Stimulated activated CD8-positive, alpha-beta memory T cell treated with anti-CD3 and anti-CD28 coated beads, Interleukin-15, amount 100 ng/mL, for 1 hour (primary cell): Measurements from ENCODE around the gene CAMKMT.

Source experiments
- DNase-seq: peaks from one replicate; pipeline ENCODE4 v3.0.0-alpha.2; 2020; ENCODE audit warnings: low read depth

The CAMKMT gene

GRCh38 chr2:44744961-44745892 lies 383.5 kb downstream of the CAMKMT start:
- no peak for DNase-seq

GRCh38 chr2:44745922-44746766 lies 384.4 kb downstream of the CAMKMT start:
- DNase-seq: no peak

- DNase-seq: no peak
Measured at GRCh38 chr2:44746856-44747615, 385.3 kb downstream of the CAMKMT start.

- no peak for DNase-seq
Measured at GRCh38 chr2:44747794-44748193, 386.0 kb downstream of the CAMKMT start.

GRCh38 chr2:44751754-44752479 lies 390.2 kb downstream of the CAMKMT start:
- DNase-seq: no peak

- no peak for DNase-seq
Measured at GRCh38 chr2:44752761-44753160, 391.0 kb downstream of the CAMKMT start.

- no peak for DNase-seq
Measured at GRCh38 chr2:44753552-44754285, 392.0 kb downstream of the CAMKMT start.

- DNase-seq: no peak
Measured at GRCh38 chr2:44758591-44758990, 396.8 kb downstream of the CAMKMT start.

GRCh38 chr2:44759823-44760222 lies 398.1 kb downstream of the CAMKMT start:
- no peak for DNase-seq

- no peak for DNase-seq
Measured at GRCh38 chr2:44763275-44763782, 401.6 kb downstream of the CAMKMT start.

- DNase-seq: no peak
Measured at GRCh38 chr2:44766220-44766619, 404.5 kb downstream of the CAMKMT start.

GRCh38 chr2:44766777-44767176 lies 405.0 kb downstream of the CAMKMT start:
- no peak for DNase-seq

GRCh38 chr2:44767691-44768090 lies 405.9 kb downstream of the CAMKMT start:
- no peak for DNase-seq

- no peak for DNase-seq
Measured at GRCh38 chr2:44768438-44769236, 406.9 kb downstream of the CAMKMT start.

- DNase-seq: no peak
Measured at GRCh38 chr2:44769349-44770011, 407.7 kb downstream of the CAMKMT start.

- no peak for DNase-seq
Measured at GRCh38 chr2:44770221-44771195, 408.8 kb downstream of the CAMKMT start.

GRCh38 chr2:44771522-44771921 lies 409.8 kb downstream of the CAMKMT start:
- no peak for DNase-seq

- no peak for DNase-seq
Measured at GRCh38 chr2:44772131-44772530, 410.4 kb downstream of the CAMKMT start.
